Right lobe of liver (tissue), 4 donors: Measurements from ENCODE around the gene CNTNAP5.

Experiments used
- POLR2A ChIP-seq: fragments of 450-650 bp; IDR thresholded peaks from one replicate; pipeline ENCODE4 v1.6.1; 2017; ENCODE audit warnings: antibody characterized with exemption, mild to moderate bottlenecking
- TF ChIP-seq, protein P1 (sequence below), 4 donors: fragments of 200-600 bp in 3 of 4; fragments of 450-650 bp in 1 of 4; IDR thresholded peaks; one replicate each; pipeline versions ENCODE4 v1.5.1 to v1.8.0; 2016 to 2022; ENCODE audit warnings: antibody characterized with exemption in 4 of 4, mild to moderate bottlenecking in 2 of 4
- donor health status: DM: no; HTN: no; CAD: no.
- donor health status: DM: no; HTN: no; CAD: no.
- donor health status: DM: no; HTN: yes; CAD: no.

DNA sequence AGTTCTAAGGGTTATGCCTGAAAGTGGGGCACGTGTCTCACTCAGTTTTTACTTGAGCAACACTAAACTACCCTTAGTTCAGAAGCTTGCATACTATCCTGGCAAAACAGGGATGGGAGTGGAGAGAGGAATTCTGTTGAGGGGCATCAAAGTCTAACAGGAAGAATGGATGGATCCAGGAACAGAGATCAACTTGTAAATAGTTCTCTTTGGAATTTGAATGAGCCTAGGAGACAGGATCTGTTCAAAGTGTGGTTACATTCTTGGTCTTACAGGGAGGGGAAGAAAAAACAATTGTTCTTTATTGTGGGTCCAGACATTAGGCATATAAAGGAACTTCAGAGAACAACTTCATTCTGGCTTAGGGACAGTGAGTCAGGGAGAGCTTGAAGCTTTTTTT, 560.2 kb downstream of the CNTNAP5 start:
- TF ChIP-seq, protein P1, sequence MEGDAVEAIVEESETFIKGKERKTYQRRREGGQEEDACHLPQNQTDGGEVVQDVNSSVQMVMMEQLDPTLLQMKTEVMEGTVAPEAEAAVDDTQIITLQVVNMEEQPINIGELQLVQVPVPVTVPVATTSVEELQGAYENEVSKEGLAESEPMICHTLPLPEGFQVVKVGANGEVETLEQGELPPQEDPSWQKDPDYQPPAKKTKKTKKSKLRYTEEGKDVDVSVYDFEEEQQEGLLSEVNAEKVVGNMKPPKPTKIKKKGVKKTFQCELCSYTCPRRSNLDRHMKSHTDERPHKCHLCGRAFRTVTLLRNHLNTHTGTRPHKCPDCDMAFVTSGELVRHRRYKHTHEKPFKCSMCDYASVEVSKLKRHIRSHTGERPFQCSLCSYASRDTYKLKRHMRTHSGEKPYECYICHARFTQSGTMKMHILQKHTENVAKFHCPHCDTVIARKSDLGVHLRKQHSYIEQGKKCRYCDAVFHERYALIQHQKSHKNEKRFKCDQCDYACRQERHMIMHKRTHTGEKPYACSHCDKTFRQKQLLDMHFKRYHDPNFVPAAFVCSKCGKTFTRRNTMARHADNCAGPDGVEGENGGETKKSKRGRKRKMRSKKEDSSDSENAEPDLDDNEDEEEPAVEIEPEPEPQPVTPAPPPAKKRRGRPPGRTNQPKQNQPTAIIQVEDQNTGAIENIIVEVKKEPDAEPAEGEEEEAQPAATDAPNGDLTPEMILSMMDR (IDR thresholded peaks at IDR 0.05) = no peak
- TF ChIP-seq POLR2A = no peak
